Measurements from ENCODE around the gene ZNF609.

ZNF609 gene

DNA sequence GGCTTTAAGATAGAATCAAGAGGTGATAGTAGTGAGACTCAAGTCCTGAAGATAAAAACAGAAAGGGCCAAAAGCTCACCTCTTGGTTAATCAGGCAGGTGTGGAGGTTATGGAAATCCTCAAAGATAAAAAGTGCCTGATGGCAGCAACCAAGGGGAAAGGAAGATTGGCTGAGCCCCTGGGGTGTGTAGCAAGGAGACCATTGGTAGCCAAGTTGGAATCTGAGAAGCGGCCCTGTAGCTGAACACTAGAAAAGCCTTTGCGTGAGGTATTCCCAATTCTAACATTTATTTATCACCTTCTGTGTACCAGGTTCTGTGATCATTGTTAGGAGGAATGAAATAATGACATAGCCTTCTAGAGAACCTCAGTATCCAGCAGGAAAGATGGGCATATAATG lies 98.9 kb downstream of the ZNF609 start:
- no peak overlapping the region for H3K4me3 ChIP-seq (ENCODE audit: low read depth in 1 of 2, low read length in 1 of 2)
- no peaks in the 10 kb centered on the region for H3K4me1 ChIP-seq (ENCODE audit: control insufficient read depth in 1 of 2, insufficient read depth in 1 of 2, low read depth in 1 of 2, low read length in 1 of 2)
- TF ChIP-seq, protein P1, sequence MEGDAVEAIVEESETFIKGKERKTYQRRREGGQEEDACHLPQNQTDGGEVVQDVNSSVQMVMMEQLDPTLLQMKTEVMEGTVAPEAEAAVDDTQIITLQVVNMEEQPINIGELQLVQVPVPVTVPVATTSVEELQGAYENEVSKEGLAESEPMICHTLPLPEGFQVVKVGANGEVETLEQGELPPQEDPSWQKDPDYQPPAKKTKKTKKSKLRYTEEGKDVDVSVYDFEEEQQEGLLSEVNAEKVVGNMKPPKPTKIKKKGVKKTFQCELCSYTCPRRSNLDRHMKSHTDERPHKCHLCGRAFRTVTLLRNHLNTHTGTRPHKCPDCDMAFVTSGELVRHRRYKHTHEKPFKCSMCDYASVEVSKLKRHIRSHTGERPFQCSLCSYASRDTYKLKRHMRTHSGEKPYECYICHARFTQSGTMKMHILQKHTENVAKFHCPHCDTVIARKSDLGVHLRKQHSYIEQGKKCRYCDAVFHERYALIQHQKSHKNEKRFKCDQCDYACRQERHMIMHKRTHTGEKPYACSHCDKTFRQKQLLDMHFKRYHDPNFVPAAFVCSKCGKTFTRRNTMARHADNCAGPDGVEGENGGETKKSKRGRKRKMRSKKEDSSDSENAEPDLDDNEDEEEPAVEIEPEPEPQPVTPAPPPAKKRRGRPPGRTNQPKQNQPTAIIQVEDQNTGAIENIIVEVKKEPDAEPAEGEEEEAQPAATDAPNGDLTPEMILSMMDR (IDR thresholded peaks at IDR 0.05) = no peak
- H3K36me3 ChIP-seq = no peaks in the 10 kb centered on the region
- H3K27me3 ChIP-seq = no peaks in the 10 kb centered on the region
- no peaks in the 10 kb centered on the region for H3K9me3 ChIP-seq
- no peak overlapping the region for H3K27ac ChIP-seq

DNA sequence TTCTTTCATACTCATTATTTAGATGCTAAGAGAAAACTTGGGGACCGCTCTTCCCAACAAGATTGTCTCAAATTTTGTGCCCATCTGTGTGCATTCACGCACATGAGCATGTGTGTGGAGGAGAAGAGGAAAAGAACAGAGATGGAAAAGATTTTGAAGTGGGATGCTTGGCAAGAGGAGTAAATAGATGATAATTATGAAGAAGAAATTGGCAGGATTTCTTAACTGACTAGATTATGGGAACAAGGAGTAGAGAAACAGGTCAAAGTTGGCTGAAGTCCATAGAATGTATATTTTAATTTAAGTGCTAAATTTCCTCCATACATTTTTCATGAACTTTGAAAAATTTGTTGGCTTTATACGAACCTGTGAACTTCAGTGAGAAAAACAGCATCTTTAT lies 100.1 kb downstream of the ZNF609 start:
- Histone ChIP-seq H3K27me3 (no peaks in the 10 kb centered on the region), H3K27ac (no peak overlapping the region), H3K4me3 (ENCODE audit: low read depth in 1 of 2, low read length in 1 of 2) (no peak overlapping the region), H3K9me3 (no peaks in the 10 kb centered on the region), H3K36me3 (no peaks in the 10 kb centered on the region), H3K4me1 (ENCODE audit: control insufficient read depth in 1 of 2, insufficient read depth in 1 of 2, low read depth in 1 of 2, low read length in 1 of 2) (no peaks in the 10 kb centered on the region)
- TF ChIP-seq, protein P1 (IDR thresholded peaks at IDR 0.05) = no peak

DNA sequence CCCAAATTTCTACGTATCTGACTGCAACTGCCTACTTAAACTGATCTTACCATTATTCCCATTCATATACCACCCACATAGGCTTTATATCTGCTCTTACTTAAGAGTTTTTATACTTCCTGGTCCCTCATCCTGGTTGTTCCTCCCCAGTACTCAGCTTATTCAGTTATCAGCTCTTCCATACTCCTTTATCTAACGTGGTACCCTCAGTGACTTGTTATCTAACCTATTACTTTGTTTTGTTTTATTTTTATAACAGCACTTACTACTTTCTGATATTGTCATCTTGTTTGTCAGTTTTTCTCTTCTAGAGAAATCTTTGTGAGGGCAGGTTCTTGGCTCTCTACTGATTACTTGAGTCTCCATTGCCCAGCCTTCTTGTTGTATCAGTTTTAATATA lies 100.6 kb downstream of the ZNF609 start:
- no peaks in the 10 kb centered on the region for H3K9me3 ChIP-seq
- H3K27ac ChIP-seq = no peak overlapping the region
- H3K36me3 ChIP-seq = no peaks in the 10 kb centered on the region
- H3K4me1 ChIP-seq (ENCODE audit: control insufficient read depth in 1 of 2, insufficient read depth in 1 of 2, low read depth in 1 of 2, low read length in 1 of 2) = no peaks in the 10 kb centered on the region
- H3K27me3 ChIP-seq = no peaks in the 10 kb centered on the region
- no peak overlapping the region for H3K4me3 ChIP-seq (ENCODE audit: low read depth in 1 of 2, low read length in 1 of 2)
- TF ChIP-seq, protein P1 (IDR thresholded peaks at IDR 0.05) = no peak

DNA sequence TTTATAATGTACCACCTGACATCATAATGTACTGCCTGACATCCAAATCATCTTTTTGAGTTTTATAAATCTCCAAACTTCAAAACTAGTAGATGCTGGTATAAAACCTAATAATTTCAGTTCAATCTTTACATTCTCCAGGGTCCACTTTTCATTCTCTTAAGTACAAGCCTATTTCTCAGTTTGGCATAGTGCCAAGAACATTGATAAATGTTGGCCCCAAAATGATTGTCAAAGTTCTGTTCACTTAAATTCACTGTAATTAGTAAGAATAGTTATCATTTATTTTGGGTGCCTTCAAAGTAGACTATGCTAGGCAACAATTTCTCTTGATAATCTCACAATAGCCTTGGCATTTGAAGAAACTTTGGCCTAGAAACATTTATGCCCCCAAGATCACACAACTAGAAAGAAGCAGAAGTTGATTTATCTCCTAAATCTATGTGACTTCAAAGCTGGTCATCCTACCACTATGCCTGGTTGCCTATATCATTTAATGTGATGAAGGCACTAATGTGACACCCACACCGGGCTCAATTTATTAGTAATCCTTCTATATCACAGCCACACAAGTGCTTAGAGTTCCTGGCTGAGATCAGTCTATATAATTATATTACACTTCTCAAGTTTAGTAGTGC lies 101.7 kb downstream of the ZNF609 start:
- Histone ChIP-seq H3K27me3 (no peaks in the 10 kb centered on the region), H3K4me3 (ENCODE audit: low read depth in 1 of 2, low read length in 1 of 2) (no peak overlapping the region), H3K4me1 (ENCODE audit: control insufficient read depth in 1 of 2, insufficient read depth in 1 of 2, low read depth in 1 of 2, low read length in 1 of 2) (no peaks in the 10 kb centered on the region), H3K9me3 (no peaks in the 10 kb centered on the region), H3K36me3 (no peaks in the 10 kb centered on the region), H3K27ac (no peak overlapping the region)
- TF ChIP-seq, protein P1 (IDR thresholded peaks at IDR 0.05) = no peak

GRCh38 chr15:64566102-64566501 lies 105.7 kb downstream of the ZNF609 start:
- Histone ChIP-seq H3K27ac (no peak overlapping the region), H3K36me3 (no peaks in the 10 kb centered on the region), H3K4me3 (ENCODE audit: low read depth in 1 of 2, low read length in 1 of 2) (no peak overlapping the region), H3K4me1 (ENCODE audit: control insufficient read depth in 1 of 2, insufficient read depth in 1 of 2, low read depth in 1 of 2, low read length in 1 of 2) (no peaks in the 10 kb centered on the region), H3K9me3 (no peaks in the 10 kb centered on the region), H3K27me3 (no peaks in the 10 kb centered on the region)
- TF ChIP-seq, protein P1 (IDR thresholded peaks at IDR 0.05) = no peak
